Adipocyte (in vitro differentiated cells): ENCODE measurements around the gene NAT10.

Experiments used
- DNase-seq: peaks from one replicate; pipeline ENCODE4 v3.0.0-alpha.2; 2015; ENCODE audit warnings: low read depth
- H3K27me3 ChIP-seq: replicated peaks from 2 replicates; pipeline ENCODE4 v1.7.0; 2013; ENCODE audit warnings: mild to moderate bottlenecking, low read length, moderate library complexity; ENCODE audit not compliant: control insufficient read depth, insufficient read depth
- H3K36me3 ChIP-seq: 2 replicates; pipeline ENCODE4 v1.7.0; 2013; ENCODE audit warnings: low read length, mild to moderate bottlenecking, moderate library complexity; ENCODE audit not compliant: control insufficient read depth, insufficient read depth, severe bottlenecking
- H3K4me1 ChIP-seq: 2 replicates; pipeline ENCODE4 v1.7.0; 2013; ENCODE audit warnings: mild to moderate bottlenecking, low read length, moderate library complexity; ENCODE audit not compliant: control insufficient read depth, insufficient read depth
- H3K4me3 ChIP-seq: 2 replicates; pipeline ENCODE4 v1.7.0; 2013; ENCODE audit warnings: mild to moderate bottlenecking, low read length, moderate library complexity
- H3K9ac ChIP-seq: 2 replicates; pipeline ENCODE4 v1.7.0; 2013; ENCODE audit warnings: mild to moderate bottlenecking, low read length, moderate library complexity
- H3K9me3 ChIP-seq: 2 replicates; pipeline ENCODE4 v1.7.0; 2013; ENCODE audit warnings: mild to moderate bottlenecking, low read length, moderate library complexity; ENCODE audit not compliant: control insufficient read depth

NAT10 gene

GRCh38 chr11:34182425-34182824, 77.0 kb downstream of the NAT10 start:
- Histone ChIP-seq H3K9ac (no peak overlapping the region), H3K36me3 (no peaks in the 10 kb centered on the region), H3K4me1 (peaks cover 9% of the 10 kb centered on the region), H3K27me3 (peaks cover 4% of the 10 kb centered on the region), H3K4me3 (no peak overlapping the region), H3K9me3 (no peaks in the 10 kb centered on the region)
- no peak for DNase-seq

DNA sequence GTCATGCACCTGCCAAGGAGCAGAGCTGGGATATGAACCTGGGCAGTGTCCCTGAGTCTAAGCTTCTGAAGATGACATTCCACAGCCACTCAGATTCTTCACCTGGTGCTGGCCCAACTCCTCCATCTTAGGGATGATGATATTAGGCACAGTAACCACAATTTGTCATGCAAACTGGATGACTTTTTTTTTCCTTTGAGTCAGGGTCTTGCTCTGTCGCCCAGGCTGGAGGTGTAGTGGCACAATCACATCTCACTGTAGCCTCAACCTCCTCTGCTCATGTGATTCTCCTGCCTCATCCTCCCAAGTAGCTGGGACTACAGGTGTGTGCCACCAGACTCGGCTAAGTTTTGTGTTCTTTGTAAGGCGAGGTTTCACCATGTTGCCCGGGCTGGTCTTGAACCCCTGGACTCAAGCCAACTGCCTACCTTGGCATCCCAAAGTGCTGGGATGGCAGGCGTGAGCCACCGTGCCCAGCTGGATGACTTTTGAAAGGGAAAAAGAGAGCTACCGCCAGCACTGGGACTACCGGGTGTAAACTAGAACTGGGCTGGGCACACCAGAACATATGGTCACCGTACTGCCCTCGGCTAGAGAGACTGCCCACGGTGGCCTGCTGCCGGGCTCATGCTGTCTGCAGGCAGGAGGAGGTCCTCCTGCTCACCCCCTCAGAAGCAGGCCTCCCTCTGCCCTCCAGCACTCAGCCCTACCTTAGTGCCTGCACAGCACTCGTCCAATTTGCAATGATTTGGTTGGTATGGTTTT, 77.7 kb downstream of the NAT10 start:
- peaks cover 4% of the 10 kb centered on the region for H3K27me3 ChIP-seq
- no peak for DNase-seq
- H3K9me3 ChIP-seq = no peaks in the 10 kb centered on the region
- H3K36me3 ChIP-seq = no peaks in the 10 kb centered on the region
- H3K4me1 ChIP-seq = peaks cover 9% of the 10 kb centered on the region
- no peak overlapping the region for H3K4me3 ChIP-seq
- no peak overlapping the region for H3K9ac ChIP-seq

DNA sequence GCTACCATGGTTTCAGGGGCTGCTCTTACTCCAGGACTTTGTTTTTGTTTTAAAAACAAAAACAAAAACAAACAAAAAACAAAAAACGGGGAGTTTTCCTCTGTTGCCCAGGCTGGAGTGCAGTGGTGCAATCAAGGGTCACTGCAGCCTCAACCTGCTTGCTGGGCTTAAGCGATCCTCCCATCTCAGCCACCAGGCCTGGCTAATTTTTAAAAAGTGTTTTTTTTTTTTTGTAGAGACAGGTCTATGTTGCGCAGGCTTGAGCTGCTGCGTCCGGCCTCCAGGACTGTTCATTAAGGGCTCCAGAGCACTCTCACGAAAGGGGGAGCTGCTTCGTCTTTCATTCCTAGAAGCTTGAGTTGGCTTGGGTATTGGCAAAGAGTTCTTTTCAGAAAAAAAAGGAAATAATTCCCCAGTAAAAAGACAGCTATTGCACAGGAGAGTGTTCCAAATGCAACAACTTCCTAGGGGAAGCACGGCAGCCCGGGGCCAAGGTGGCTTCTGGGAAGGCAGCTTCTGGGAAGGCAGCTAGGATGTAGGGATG, 78.5 kb downstream of the NAT10 start:
- no peak overlapping the region for H3K9ac ChIP-seq
- no peaks in the 10 kb centered on the region for H3K36me3 ChIP-seq
- DNase-seq = no peak
- H3K9me3 ChIP-seq = no peaks in the 10 kb centered on the region
- H3K27me3 ChIP-seq = peaks cover 4% of the 10 kb centered on the region
- H3K4me3 ChIP-seq = no peak overlapping the region
- peaks cover 9% of the 10 kb centered on the region for H3K4me1 ChIP-seq

DNA sequence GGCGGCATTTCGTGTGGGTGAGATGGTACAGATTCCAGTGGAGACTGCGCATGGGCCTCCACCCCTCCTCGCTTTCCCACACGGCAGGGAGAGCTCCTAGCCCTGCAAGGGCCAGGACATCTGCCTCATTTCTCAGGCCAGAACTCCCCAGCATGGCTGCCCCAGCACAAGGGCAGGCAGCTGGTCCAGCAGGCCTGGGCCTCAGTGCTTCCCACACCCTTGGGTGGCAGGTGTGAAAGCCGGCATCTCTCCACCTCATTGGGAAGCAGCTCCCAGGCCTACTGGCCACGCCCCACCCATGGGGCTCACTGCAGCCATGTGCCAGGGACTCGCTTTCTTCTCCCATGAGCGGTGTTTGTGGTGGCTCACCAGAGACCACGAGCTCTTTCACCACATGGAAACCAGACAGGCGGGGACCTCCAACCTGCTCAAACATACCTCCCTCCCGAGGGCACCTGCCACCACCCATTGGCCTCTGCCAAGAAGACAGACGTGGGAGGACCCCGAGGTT, 79.1 kb downstream of the NAT10 start:
- Histone ChIP-seq H3K4me3 (no peak overlapping the region), H3K9ac (no peak overlapping the region), H3K9me3 (no peaks in the 10 kb centered on the region), H3K4me1 (peaks cover 9% of the 10 kb centered on the region), H3K27me3 (peaks cover 4% of the 10 kb centered on the region), H3K36me3 (no peaks in the 10 kb centered on the region)
- no peak for DNase-seq

DNA sequence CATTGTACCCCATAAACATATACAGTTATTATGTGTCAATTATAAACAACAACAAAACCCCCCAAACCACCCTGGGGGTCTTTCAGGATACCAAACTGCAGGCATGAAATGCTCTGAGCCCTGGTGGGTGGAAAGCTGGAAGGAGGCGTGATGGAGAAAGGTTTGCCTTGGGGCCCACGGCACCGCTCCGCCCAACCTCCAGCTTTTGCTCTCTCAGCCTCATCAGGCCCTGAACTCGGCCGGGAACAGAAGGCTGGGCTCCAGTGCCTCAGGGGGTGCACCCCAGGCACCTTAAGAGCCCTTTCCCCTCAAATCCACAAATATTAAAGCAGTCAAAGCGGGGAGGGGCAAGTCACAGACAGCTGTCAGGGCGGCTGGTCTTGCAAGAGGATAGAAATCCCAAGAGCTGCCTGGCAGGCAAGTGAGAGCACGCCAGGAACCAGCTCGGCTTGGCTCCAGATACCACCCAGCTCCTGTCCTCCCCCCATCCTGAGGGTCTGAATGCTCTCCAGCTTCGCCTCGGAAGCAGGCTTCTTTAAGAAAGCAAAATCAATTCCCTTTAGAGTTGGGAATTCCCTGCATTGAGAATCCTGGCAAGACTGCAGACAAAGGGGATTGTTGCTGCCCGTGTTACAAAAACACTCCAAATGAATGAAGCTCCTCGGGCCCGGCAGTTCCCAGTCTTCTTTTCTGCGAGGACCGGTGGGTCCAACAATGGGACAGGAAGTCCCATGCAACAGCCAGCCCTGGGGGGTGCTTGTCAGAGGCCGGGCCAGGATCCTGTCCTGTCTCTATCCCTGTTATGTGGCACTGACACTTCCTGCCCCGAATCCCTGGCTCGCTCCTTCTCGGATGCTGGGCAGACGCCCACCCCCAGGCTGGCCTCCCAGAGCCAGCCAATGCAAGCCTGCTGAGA, 80.8 kb downstream of the NAT10 start:
- Histone ChIP-seq H3K27me3 (peaks cover 4% of the 10 kb centered on the region), H3K4me3 (no peak overlapping the region), H3K9ac (no peak overlapping the region), H3K36me3 (no peaks in the 10 kb centered on the region), H3K9me3 (no peaks in the 10 kb centered on the region), H3K4me1 (peaks cover 9% of the 10 kb centered on the region)
- DNase-seq = no peak

DNA sequence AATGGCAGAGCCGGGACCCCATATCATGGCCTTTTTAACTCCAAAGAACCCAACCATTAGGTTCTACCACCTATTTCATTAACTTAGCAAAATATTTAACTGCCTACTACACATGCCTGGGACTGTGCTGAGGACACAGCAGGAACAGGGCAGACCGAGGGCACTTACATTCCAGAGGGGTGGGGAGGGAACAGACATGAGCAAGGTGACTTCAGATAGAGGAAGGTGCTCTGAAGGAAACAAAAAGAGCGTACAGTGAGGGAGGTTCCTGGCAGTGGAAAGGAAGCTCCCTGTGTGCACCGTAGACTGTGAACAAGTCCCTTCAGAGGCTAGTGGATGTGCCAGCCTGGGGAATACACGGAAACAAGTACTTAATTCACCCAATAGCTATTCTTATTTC, 82.8 kb downstream of the NAT10 start:
- H3K4me3 ChIP-seq = no peak overlapping the region
- H3K4me1 ChIP-seq = peaks cover 20% of the 10 kb centered on the region
- no peak overlapping the region for H3K9ac ChIP-seq
- no peak for DNase-seq
- no peaks in the 10 kb centered on the region for H3K9me3 ChIP-seq
- no peaks in the 10 kb centered on the region for H3K36me3 ChIP-seq
- H3K27me3 ChIP-seq = peaks cover 4% of the 10 kb centered on the region

DNA sequence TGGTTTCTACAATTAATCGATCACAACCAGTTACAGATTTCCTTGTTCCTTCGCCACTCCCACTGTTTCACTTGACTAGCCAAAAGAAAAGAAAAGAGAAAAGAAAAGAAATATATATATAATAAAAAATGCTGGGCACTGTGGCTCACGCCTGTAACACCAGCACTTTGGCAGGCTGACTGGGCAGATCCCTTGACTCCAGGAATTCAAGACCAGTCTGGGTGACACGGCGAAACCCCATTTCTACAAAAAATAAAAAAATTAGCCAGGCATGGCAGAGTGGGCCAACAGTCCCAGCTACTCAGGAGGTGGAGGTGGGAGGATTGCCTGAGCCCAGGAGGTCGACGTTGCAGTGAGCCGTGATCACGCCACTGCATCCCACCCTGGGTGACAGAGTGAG, 83.8 kb downstream of the NAT10 start:
- no peak overlapping the region for H3K4me3 ChIP-seq
- no peaks in the 10 kb centered on the region for H3K36me3 ChIP-seq
- no peaks in the 10 kb centered on the region for H3K9me3 ChIP-seq
- H3K27me3 ChIP-seq = peaks cover 4% of the 10 kb centered on the region
- DNase-seq = no peak
- H3K4me1 ChIP-seq = peaks cover 26% of the 10 kb centered on the region
- no peak overlapping the region for H3K9ac ChIP-seq

DNA sequence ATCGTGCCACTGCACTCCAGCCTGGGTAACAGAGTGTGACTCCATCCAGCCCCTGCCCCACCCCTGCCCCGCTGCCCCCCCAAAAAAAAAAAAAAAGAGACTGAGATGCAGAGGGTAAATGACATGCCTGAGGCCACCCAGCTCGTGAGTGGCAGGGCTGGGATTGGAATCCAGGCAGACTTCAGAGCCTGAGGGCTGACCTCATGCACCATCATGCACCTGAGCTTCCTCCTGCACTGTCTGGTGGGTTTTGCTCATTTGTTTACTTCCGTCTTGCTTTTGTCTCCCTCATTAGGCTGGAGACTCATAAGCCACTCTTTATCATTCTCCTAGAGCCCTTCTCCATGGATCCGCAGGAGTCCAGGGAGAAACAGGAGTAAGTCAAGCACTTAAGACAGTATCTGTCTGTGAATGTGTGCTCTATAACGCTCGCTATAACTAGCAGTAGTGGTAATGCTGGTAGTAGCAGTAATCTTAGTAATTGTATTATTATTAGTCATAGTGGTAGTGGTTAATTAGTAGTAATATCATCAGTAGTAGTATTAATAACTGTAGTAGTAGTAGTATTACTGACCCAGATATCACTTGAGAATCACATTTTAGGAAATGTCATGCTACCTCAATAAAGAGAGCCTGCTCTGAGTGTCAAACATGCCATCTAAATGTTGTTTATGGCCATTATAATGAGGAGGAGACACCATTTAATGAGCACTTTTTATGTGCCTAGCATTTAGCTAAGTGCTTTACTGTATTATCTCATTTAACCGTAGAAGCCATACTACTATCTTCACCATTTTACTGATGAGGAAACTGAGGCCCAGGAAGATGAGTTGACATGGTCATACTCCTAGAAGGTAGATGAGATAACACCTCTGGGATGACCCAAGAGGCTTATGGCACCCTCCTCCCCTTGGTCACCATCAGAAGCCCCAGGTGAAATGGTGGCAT, 85.0 kb downstream of the NAT10 start:
- Histone ChIP-seq H3K9me3 (no peaks in the 10 kb centered on the region), H3K4me3 (no peak overlapping the region)
- no peak for DNase-seq

DNA sequence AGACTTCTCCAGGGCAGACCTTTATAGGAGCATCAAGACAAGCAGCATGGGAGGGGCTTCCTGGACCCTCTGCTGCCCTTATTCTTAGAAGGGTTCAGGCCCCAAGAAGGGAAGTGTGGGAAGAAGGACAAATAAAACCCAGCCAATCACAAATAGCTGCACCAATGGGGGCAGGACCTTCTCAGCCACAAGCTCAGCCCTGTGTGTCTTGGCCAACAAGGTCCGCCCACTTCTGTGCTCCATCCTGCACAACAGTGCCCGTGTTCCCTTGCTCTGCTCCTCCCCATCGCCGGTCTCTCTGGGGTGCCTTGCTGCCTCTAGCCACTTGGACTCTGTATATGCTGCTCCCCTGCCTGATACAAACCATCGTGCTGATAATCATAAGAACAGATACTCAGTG, 86.1 kb downstream of the NAT10 start:
- peaks cover 18% of the 10 kb centered on the region for H3K4me1 ChIP-seq
- H3K36me3 ChIP-seq = no peaks in the 10 kb centered on the region
- H3K27me3 ChIP-seq = peaks cover 4% of the 10 kb centered on the region
- H3K4me3 ChIP-seq = no peak overlapping the region
- no peaks in the 10 kb centered on the region for H3K9me3 ChIP-seq
- no peak for DNase-seq
- H3K9ac ChIP-seq = no peak overlapping the region

More for the DNA sequence above, 85.0 kb downstream of the NAT10 start:
- H3K36me3 ChIP-seq = no peaks in the 10 kb centered on the region
- H3K9ac ChIP-seq = no peak overlapping the region
- H3K4me1 ChIP-seq = peaks cover 26% of the 10 kb centered on the region
- peaks cover 4% of the 10 kb centered on the region for H3K27me3 ChIP-seq

DNA sequence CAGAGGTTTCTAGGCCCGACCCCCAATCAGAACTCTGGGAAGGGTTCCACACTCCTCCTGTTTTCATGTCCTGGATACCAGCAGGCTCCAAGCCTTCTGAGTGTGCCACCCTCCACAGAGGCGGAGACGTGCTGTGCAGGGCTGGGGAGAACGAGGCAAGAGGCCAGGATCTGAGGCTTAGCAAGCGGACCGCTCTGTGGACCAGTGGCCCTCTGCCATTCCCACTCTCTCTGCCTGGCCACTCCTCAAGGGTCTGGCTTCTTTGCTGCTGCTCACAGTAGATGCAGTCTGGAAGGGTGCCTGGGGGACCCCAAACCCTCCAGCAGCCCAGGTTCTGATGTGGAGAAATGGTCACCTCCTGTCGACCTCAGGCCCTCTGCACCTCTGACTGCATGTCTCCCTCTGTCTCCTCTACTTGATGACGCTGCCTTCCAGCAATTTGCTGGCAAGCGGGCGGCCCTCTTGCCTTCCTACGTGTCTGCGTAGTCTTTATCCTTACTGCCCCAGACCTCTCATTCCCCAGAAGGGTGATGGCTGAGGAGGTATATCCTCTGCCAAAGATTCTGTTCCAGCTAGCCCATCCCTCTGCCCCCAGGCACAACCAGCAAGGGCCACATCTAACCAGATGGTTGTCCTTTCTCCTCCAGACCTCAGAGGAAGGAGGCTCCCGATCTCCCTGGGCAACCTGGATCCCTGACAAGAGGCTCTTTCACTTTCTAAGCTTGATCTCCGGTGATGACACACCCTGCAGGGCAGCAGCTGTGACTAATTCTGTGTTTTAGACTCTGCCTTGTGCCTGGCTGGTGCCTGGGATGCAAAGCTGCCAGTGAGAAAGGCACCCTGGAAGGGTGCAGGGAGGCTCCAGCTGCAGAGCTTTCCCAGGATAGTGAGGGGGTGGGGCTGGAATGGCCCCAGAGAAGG, 87.3 kb downstream of the NAT10 start:
- no peaks in the 10 kb centered on the region for H3K27me3 ChIP-seq
- H3K4me1 ChIP-seq = peaks cover 17% of the 10 kb centered on the region
- H3K9me3 ChIP-seq = no peaks in the 10 kb centered on the region
- peak; percentile 93 for DNase-seq
- H3K4me3 ChIP-seq = peak overlapping the region; percentile 70
- H3K9ac ChIP-seq = peak overlapping the region; percentile 50
- no peaks in the 10 kb centered on the region for H3K36me3 ChIP-seq
